Measurements from ENCODE around the gene SCFD2. TPM values are rescaled to one million over a fixed set of nuclear protein-coding genes. Genes with fewer than 3 reads are reported as not detected.

Gene SCFD2
- total RNA-seq, 4 donors from 2014 or later = 8.9 to 16.0 (median 14.8) TPM

DNA sequence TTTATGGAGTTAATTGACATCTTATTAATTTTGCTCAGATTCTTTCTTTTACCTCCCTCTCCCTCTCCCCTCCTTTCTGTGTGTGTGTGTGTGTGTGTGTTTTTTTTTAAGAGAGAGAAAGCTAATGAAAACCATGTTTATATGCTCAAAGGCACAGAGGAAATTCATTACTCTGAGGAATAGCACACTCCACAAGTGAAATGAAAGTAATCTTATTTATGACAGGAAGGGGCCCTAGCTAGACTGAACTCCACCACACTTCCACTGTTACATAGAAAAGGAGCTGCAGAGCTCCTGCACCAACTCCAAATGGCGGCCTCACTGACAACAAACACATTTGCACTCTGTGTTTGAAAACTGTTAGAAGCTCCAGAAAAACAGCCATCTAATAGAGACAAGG is 353.1 kb downstream of the SCFD2 start:
- no peak overlapping the region for H3K4me3 ChIP-seq
- H3K27ac ChIP-seq = peak overlapping the region; percentile 16 to 28 (median 23)
- TF ChIP-seq, protein P1, sequence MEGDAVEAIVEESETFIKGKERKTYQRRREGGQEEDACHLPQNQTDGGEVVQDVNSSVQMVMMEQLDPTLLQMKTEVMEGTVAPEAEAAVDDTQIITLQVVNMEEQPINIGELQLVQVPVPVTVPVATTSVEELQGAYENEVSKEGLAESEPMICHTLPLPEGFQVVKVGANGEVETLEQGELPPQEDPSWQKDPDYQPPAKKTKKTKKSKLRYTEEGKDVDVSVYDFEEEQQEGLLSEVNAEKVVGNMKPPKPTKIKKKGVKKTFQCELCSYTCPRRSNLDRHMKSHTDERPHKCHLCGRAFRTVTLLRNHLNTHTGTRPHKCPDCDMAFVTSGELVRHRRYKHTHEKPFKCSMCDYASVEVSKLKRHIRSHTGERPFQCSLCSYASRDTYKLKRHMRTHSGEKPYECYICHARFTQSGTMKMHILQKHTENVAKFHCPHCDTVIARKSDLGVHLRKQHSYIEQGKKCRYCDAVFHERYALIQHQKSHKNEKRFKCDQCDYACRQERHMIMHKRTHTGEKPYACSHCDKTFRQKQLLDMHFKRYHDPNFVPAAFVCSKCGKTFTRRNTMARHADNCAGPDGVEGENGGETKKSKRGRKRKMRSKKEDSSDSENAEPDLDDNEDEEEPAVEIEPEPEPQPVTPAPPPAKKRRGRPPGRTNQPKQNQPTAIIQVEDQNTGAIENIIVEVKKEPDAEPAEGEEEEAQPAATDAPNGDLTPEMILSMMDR (IDR thresholded peaks at IDR 0.05 in 4 of 5, conservative IDR thresholded peaks at IDR 0.05 in 1 of 5) = no peak
- no peak for TF ChIP-seq POLR2A (IDR thresholded peaks at IDR 0.05)
- DNase-seq (no peak), ATAC-seq (no peak)
- in situ Hi-C loops (cut with MboI; ENCODE audit: low sequenced_read_pairs in 4 of 4) (loop anchor here (10.0 to 25.0 kb wide), 8 partner anchors 182 to 1225 kb away; partner anchors contain the start of genes PDGFRA (in 3 of the 4), FIP1L1 (in 1 of the 4) and SCFD2 (in 1 of the 4)), intact Hi-C loops (cut with DNase I; ENCODE audit: low total_unique reads) (loop anchor here (5.0 to 10.0 kb wide), 2 partner anchors 182 to 1220 kb away; no protein-coding TSS in a partner anchor)
- H3K4me1 ChIP-seq = peaks cover 15 to 38% of the 10 kb centered on the region in 2 donors
- no peaks in the 10 kb centered on the region for H3K9me3 ChIP-seq
- H3K27me3 ChIP-seq = no peaks in the 10 kb centered on the region
- no peaks in the 10 kb centered on the region for H3K36me3 ChIP-seq

DNA sequence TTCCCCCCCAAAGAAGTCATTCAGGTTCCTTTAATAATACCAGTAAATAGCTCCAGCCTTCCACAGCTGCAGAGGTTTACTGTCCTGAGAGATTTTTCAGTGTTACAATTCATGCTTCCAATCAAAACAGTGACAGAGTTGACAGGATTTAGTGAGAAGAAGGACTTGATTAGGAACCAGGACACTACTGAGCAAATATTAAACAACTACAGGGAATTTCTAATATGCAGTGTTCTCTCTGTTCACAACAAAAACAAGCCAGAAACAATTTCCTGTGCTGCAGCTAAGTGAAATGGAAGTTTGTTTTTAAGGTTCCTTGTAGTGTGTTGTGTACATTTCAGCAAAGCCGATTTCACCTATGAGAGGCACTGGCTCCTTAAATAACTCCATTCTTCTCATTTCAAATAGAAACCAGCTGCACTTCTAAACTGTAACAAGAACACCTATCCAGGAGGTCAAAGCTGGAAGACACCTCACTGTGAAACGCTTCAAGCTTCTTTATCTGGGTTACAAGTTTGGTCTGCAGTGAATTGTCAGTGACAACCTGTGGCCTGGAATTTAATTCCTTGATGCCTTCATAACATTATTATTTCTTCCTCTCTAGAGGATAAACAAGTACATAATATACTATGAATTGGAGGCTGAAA is 354.5 kb downstream of the SCFD2 start:
- ATAC-seq = peak in 1 of 2 donors; percentile 33
- Histone ChIP-seq H3K36me3 (no peaks in the 10 kb centered on the region), H3K9me3 (no peaks in the 10 kb centered on the region), H3K27me3 (no peaks in the 10 kb centered on the region), H3K4me3 (no peak overlapping the region), H3K4me1 (peaks cover 15 to 44% of the 10 kb centered on the region in 2 donors), H3K27ac (peak overlapping the region in 3 of 4 donors; percentile 26 to 28 (median 26))
- TF ChIP-seq POLR2A (IDR thresholded peaks at IDR 0.05) = no peak
- TF ChIP-seq, protein P1 (IDR thresholded peaks at IDR 0.05 in 4 of 5, conservative IDR thresholded peaks at IDR 0.05 in 1 of 5) = no peak
- no peak for DNase-seq
- in situ Hi-C loops (cut with MboI; ENCODE audit: low sequenced_read_pairs in 4 of 4) (loop anchor here (10.0 to 25.0 kb wide), 8 partner anchors 183 to 1226 kb away; partner anchors contain the start of genes PDGFRA (in 3 of the 4), FIP1L1 (in 1 of the 4) and SCFD2 (in 1 of the 4)), intact Hi-C loops (cut with DNase I; ENCODE audit: low total_unique reads) (loop anchor here (5.0 to 10.0 kb wide), 2 partner anchors 183 to 1221 kb away; no protein-coding TSS in a partner anchor)

DNA sequence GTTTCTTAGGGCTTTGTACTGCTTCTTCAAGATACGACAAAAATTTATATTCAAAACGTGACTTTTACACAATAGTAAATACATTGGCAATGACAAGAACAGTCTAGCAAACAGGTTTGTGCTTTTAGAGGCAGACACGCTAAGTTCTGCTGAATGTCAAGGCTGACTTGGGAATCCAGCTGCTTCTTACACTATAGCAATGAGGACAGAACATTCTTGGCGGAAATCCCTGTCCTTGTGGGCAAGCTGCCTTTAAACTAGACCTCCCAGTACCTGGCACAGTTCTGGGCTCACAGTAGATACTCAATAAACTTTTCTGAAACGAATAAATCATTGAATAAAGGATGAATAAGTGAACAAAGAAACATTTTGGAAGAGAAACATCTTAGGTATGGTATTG is 355.5 kb downstream of the SCFD2 start:
- DNase-seq (peak; percentile 38 to 71), ATAC-seq (peak; percentile 77 to 82)
- peak overlapping the region in 3 of 4 donors; percentile 26 to 45 (median 28) for H3K27ac ChIP-seq
- H3K27me3 ChIP-seq = no peaks in the 10 kb centered on the region
- no peaks in the 10 kb centered on the region for H3K36me3 ChIP-seq
- peaks cover 19 to 51% of the 10 kb centered on the region in 2 donors for H3K4me1 ChIP-seq
- H3K4me3 ChIP-seq = no peak overlapping the region
- no peak for TF ChIP-seq POLR2A (IDR thresholded peaks at IDR 0.05)
- TF ChIP-seq, protein P1 (IDR thresholded peaks at IDR 0.05 in 4 of 5, conservative IDR thresholded peaks at IDR 0.05 in 1 of 5) = no peak
- H3K9me3 ChIP-seq = no peaks in the 10 kb centered on the region
- in situ Hi-C loops (cut with MboI; ENCODE audit: low sequenced_read_pairs in 4 of 4) (loop anchor here (10.0 to 25.0 kb wide), 8 partner anchors 184 to 1227 kb away; partner anchors contain the start of genes PDGFRA (in 3 of the 4), FIP1L1 (in 1 of the 4) and SCFD2 (in 1 of the 4)), intact Hi-C loops (cut with DNase I; ENCODE audit: low total_unique reads) (loop anchor here (5.0 to 10.0 kb wide), 2 partner anchors 184 to 1222 kb away; no protein-coding TSS in a partner anchor)

DNA sequence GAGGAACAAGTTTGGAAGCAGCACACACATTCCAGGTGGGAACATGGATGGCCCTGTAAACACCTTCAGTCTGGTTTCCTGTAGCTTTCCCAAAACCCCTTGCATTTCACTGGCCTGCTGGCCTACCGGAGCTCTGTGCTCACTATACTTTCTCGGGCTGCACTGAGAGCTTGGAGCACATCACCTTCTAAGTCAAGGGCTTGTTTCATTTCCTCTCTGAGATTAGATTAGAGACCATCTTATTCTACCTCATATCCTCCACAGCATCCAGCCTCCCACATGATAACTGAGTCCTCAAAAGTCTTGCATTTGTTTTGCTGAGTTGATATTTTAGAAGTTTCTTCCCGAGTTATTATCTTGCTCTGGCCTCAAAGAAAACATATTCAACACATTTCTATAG is 356.0 kb downstream of the SCFD2 start:
- H3K4me3 ChIP-seq = no peak overlapping the region
- in situ Hi-C loops (cut with MboI; ENCODE audit: low sequenced_read_pairs in 4 of 4) (loop anchor here (10.0 to 25.0 kb wide), 8 partner anchors 185 to 1227 kb away; partner anchors contain the start of genes PDGFRA (in 3 of the 4), FIP1L1 (in 1 of the 4) and SCFD2 (in 1 of the 4)), intact Hi-C loops (cut with DNase I; ENCODE audit: low total_unique reads) (loop anchor here (5.0 to 10.0 kb wide), 2 partner anchors 185 to 1222 kb away; no protein-coding TSS in a partner anchor)
- H3K36me3 ChIP-seq = no peaks in the 10 kb centered on the region
- H3K27me3 ChIP-seq = no peaks in the 10 kb centered on the region
- DNase-seq (no peak), ATAC-seq (no peak)
- H3K4me1 ChIP-seq = peaks cover 19 to 51% of the 10 kb centered on the region in 2 donors
- H3K9me3 ChIP-seq = no peaks in the 10 kb centered on the region
- TF ChIP-seq, protein P1 (IDR thresholded peaks at IDR 0.05 in 4 of 5, conservative IDR thresholded peaks at IDR 0.05 in 1 of 5) = no peak
- no peak for TF ChIP-seq POLR2A (IDR thresholded peaks at IDR 0.05)
- peak overlapping the region in 3 of 4 donors; percentile 6 to 45 (median 28) for H3K27ac ChIP-seq
